Nephron (organoid): ENCODE measurements around the gene CACNA1I.

Experiments used
- H3K27ac Mint-ChIP-seq, 3 experiments: 2 replicates each; pipeline ENCODE4 v1.8.0; 2020; ENCODE audit warnings: mixed read lengths in 3 of 3, mild to moderate bottlenecking in 2 of 3, moderate library complexity in 1 of 3
- H3K27me3 Mint-ChIP-seq: 2 replicates; pipeline ENCODE4 v1.8.0; 2021; ENCODE audit warnings: low read depth, mild to moderate bottlenecking, moderate library complexity, mixed read lengths
- H3K36me3 Mint-ChIP-seq: 2 replicates; pipeline ENCODE4 v1.8.0; 2020; ENCODE audit warnings: low read depth, mixed read lengths
- H3K4me1 Mint-ChIP-seq: 2 replicates; pipeline ENCODE4 v1.8.0; 2020; ENCODE audit warnings: mixed read lengths
- H3K4me3 Mint-ChIP-seq, 3 experiments: 2 replicates each; pipeline ENCODE4 v1.8.0; 2020; ENCODE audit warnings: mild to moderate bottlenecking in 3 of 3, mixed read lengths in 3 of 3, moderate library complexity in 2 of 3
- H3K9me3 Mint-ChIP-seq: 2 replicates; pipeline ENCODE4 v1.8.0; 2020; ENCODE audit warnings: mixed read lengths
- TF ChIP-seq, protein P1 (sequence below), 3 experiments: fragments of 200-600 bp; sonication (generic); IDR thresholded peaks; one replicate each; pipeline ENCODE4 v1.5.0; 2021; ENCODE audit warnings: antibody characterized with exemption in 3 of 3; ENCODE audit not compliant: unreplicated experiment in 3 of 3

CACNA1I gene

DNA sequence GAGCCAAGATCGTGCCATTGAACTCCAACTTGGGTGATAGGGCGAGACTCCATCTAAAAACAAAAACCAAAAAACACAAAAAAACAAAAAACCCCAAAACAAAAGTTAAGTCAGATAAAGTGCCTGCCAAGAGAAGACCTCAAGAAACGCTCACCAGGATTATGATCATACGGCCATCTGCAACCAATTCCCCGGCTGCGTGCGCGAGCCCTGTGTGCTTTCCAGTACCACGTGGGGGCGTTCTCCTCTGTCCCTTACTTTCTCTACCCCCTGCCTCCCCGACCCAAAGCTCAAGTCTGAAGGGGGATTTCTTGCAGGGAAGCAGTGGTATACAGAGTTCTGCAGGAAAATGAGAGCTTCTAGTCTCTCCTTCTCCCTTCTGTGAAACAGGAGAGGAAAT is 27.5 kb upstream of the CACNA1I start:
- Mint-ChIP-seq H3K27me3 (peaks cover 44% of the 10 kb centered on the region), H3K9me3 (no peaks in the 10 kb centered on the region), H3K36me3 (no peaks in the 10 kb centered on the region), H3K27ac (no peak overlapping the region), H3K4me1 (no peaks in the 10 kb centered on the region), H3K4me3 (no peak overlapping the region)
- TF ChIP-seq, protein P1, sequence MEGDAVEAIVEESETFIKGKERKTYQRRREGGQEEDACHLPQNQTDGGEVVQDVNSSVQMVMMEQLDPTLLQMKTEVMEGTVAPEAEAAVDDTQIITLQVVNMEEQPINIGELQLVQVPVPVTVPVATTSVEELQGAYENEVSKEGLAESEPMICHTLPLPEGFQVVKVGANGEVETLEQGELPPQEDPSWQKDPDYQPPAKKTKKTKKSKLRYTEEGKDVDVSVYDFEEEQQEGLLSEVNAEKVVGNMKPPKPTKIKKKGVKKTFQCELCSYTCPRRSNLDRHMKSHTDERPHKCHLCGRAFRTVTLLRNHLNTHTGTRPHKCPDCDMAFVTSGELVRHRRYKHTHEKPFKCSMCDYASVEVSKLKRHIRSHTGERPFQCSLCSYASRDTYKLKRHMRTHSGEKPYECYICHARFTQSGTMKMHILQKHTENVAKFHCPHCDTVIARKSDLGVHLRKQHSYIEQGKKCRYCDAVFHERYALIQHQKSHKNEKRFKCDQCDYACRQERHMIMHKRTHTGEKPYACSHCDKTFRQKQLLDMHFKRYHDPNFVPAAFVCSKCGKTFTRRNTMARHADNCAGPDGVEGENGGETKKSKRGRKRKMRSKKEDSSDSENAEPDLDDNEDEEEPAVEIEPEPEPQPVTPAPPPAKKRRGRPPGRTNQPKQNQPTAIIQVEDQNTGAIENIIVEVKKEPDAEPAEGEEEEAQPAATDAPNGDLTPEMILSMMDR (IDR thresholded peaks at IDR 0.05; ENCODE audit: unreplicated experiment in 3 of 3) = peak in 1 of 3 experiments; percentile 49

DNA sequence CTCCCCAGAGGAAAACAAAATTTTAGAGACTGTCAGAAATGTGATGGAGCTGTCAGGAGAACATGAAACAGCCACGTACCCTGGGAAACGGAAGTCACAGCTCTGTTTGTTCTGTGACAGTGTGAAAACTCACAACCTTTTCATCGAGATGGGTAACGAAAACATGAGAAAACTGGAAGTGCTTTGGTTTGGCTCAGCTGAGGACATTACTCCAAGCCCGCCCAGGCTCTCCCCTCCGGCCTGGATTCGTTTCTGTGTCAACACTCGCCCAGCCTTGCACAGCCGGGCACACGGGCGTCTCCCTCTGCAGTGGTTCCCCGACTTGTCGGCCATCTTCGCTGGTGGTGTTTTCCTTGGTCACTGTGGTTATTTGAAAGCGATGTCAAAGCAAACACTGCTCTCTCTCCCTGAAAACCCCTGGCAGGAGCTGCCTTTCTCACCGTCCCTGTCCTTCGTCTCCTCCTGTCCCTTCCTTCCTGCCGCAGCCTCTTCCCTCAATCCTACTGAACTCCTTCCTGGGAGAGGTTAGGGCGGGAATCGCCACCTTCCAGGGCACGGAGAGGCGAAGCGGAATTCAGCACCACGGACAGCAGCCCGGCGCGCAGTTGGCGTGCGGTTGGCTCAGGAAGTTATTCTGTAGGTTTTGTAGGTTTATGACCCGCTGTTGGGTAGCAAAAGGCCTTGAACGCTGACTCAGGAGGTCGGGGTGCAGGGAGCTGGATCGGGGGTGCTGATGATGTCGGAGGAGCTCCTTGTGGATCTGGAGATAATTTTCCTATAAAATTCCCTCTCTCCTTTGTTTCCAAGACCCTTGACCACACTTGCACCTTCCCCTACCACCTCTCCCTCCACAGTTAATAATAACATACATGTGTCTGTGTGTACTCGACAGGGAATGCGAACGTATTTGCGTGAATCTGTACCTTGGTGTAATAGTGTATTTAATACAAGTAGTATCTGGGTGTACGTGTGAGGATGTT is 24.9 kb upstream of the CACNA1I start:
- Mint-ChIP-seq H3K4me1 (no peaks in the 10 kb centered on the region), H3K27ac (no peak overlapping the region), H3K27me3 (peaks cover 60% of the 10 kb centered on the region), H3K4me3 (no peak overlapping the region), H3K9me3 (no peaks in the 10 kb centered on the region), H3K36me3 (no peaks in the 10 kb centered on the region)
- TF ChIP-seq, protein P1 (IDR thresholded peaks at IDR 0.05; ENCODE audit: unreplicated experiment in 3 of 3) = no peak

DNA sequence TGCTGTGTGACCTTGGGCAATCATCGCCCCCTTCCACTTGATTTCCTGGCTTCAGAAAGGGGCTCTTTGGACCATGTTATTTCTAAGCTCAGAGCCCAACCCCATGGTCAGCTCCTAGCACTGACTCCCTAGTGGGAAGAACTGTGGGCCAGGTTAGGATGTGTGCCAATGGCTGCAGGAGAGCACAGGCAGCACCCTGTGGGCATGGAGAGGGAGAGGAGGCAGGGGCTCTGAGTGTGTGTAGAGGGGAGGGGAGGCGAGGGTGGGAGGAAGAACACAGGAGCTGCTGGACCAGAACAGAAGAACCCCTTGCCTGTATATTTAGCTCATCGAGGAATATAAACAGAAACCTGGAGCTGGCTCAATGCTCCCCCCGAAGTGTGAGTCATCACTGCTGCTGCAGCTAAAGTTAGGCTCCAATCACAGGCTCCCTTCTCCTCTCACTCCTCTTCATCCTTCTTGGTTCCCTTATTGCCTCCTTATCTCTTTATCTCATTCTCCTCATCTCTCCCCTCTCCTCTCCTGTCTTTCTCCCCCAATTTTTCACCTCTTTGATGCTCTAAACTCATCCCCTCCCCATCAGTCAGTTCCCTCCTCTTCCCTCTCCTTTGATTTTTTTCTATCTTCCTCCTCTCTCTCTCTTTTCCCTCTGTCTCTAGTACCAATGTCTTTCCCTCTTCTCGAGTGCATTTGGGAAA is 23.5 kb upstream of the CACNA1I start:
- Mint-ChIP-seq H3K27me3 (peaks cover 72% of the 10 kb centered on the region), H3K4me1 (no peaks in the 10 kb centered on the region), H3K4me3 (no peak overlapping the region), H3K27ac (no peak overlapping the region), H3K9me3 (no peaks in the 10 kb centered on the region), H3K36me3 (no peaks in the 10 kb centered on the region)
- TF ChIP-seq, protein P1 (IDR thresholded peaks at IDR 0.05; ENCODE audit: unreplicated experiment in 3 of 3) = no peak

DNA sequence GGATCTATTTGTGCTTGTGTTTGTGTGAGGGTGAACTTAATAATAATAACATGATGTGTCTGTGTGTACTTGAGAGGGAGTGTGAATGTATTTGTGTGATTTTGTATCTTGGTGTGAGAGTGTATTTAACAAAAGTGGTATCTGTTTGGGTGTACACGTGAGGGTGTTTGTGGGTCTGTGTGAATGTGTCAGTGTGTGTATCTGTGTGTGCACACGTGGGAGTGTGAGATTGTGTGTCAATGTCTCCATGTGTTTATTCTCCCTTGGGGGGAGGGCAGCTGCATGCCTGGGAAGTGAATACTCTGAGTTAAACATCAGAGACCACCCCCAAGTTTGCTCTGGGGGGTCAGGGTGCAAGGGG is 23.0 kb upstream of the CACNA1I start:
- Mint-ChIP-seq H3K27me3 (peaks cover 76% of the 10 kb centered on the region), H3K36me3 (no peaks in the 10 kb centered on the region), H3K9me3 (no peaks in the 10 kb centered on the region), H3K4me3 (no peak overlapping the region), H3K27ac (no peak overlapping the region), H3K4me1 (no peaks in the 10 kb centered on the region)
- TF ChIP-seq, protein P1 (IDR thresholded peaks at IDR 0.05; ENCODE audit: unreplicated experiment in 3 of 3) = no peak

DNA sequence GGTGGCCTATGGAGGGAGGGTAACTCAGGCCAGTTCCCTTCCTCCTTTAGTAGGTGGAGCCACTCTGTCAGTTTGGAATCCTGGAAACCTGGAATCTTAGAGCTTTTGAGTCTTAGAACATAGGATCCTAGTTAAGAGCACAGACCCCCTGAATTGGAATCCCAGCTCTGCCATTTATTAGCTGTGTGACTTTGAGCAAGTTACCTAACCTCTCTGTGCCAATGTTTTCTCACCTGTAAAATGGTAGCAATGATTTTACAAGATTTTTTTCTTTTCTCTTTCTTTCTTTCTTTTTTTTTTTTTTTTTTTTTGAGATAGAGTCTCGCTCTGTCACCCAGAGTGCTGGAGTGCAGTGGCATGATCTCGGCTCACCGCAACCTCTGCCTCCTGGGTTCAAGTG is 17.1 kb upstream of the CACNA1I start:
- H3K36me3 Mint-ChIP-seq = no peaks in the 10 kb centered on the region
- no peaks in the 10 kb centered on the region for H3K9me3 Mint-ChIP-seq
- TF ChIP-seq, protein P1 (IDR thresholded peaks at IDR 0.05; ENCODE audit: unreplicated experiment in 3 of 3) = no peak
- H3K4me1 Mint-ChIP-seq = peaks cover 6% of the 10 kb centered on the region
- H3K27ac Mint-ChIP-seq = no peak overlapping the region
- H3K4me3 Mint-ChIP-seq = no peak overlapping the region
- peaks cover 70% of the 10 kb centered on the region for H3K27me3 Mint-ChIP-seq
